AG08396 (cell line): ENCODE data around the gene ZNF436.

Experiments
- DNase-seq: peaks from one replicate; pipeline ENCODE4 v3.0.0; 2012; ENCODE audit warnings: low spot score, mixed read lengths

ZNF436 gene

DNA sequence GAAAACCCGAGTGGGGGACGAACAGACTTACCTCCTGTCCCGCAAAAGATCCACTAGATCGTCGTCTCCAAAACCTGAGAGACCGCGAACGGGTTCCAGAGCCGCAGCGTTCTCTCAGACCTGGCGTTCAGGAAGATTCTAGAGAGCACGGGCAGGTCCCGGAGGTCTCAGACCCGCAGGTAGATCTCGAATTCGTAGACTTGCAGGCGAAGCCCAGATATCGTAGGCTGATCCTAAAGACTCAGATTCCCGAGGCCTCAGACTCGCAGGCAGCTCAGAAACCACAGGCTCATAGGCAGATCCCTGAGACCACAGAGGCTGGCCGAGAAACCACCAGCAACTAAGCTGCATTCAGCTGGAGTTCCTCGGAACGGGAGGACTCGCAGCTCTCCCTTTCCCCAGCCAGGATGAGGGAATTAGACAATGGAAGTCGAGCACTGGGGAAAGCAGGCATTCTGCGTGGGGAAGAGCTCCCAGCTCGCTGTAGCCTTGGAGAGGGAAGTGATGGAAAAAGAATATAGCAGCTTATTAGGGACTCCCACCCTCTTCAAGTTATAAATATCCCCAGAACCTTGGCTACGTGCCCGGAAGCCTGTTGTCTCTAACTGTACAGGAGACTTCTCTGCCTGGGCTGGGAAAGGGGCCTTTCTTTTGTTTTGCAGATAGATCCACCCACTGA lies at the start of gene ZNF436:
Gene ZNF436, minus strand, starts transcription at position 502 of the 679 bp plus-strand sequence. CDS start 1,831 bp downstream, outside the sequence.
- DNase-seq: peak; percentile 62

- DNase-seq: no peak
Observed at GRCh38 chr1:23419180-23419579, 49.5 kb upstream of the ZNF436 start.

- DNase-seq: no peak
Observed at GRCh38 chr1:23417570-23417969, 47.9 kb upstream of the ZNF436 start.

DNA sequence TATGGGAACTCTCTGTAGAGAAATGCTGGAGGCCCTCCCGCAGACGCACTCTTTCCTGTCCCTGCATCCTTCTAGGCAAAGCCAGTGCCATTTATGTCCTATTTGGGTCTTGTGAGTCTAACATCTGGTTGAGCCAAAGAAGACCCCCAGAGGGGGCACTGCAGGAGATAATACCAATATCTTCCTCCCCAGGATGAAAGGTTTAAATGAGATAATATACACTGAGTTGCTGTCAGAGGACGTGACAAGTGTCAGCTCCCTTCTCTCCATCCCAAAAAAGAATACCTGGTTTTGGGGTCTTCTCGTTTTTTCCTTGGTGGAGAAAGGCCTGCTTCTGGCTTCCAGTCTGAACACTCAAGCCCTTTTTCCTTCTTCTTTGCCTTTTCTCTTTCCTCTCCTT lies 47.3 kb upstream of the ZNF436 start:
- no peak for DNase-seq

DNA sequence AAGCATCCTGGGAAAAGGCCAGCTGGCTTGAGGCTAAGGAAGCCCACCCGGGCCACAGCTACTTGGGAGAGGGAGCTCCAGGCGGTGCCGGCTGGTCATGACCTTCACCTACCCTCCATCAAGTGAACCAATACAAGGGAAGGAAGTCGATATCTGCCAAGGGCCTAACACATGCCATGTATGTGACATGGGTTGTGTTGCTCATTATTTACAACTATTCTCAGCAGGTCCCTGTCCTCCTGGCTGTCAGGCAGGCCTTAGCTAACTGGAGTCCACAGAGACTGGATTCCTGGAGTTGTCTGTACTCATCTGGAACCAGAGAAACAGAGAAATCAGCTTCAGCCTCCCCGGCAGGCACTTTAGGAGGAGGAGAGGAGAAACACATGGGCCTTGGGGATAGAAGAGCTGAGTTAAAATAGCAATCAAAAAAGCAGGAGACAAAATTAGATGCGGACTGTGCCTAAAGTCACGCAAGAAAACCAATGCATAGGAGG lies 39.2 kb upstream of the ZNF436 start:
- DNase-seq: no peak

DNA sequence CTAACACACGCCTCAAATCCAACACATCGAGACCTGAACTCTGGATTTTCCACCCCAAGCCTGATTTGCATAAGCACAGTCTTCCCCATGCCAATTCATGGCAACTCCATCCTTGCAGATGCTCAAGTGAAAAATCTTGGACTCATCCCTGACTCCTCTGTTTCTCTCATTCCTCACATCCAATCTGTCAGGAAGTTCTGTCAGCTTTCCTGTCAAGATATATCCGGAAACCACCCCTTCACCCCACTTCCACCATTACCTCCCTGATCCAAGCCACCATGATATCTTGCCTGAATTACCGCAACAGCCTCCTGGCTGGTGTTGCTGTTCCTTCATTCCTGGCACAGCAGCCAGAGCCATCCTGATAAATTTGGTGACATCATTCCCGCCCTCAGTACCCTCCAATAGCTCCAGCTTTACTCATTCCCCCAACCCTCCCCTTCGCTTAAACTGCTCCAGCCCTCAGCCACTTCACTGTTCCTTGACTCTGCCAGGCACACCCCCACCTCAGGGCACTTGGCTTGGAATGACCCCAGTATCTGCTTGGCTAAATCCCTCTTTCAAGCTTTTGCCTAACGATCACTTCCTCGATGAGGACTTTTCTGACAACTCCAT lies 37.5 kb upstream of the ZNF436 start:
- DNase-seq: no peak

- no peak for DNase-seq
Observed at GRCh38 chr1:23405946-23406345, 36.3 kb upstream of the ZNF436 start.

- peak; percentile 89 for DNase-seq
Observed at GRCh38 chr1:23403735-23404486, 34.3 kb upstream of the ZNF436 start.

GRCh38 chr1:23403355-23403734 lies 33.7 kb upstream of the ZNF436 start:
- no peak for DNase-seq

- DNase-seq: peak; percentile 81
Observed at GRCh38 chr1:23403038-23403336, 33.4 kb upstream of the ZNF436 start.

DNA sequence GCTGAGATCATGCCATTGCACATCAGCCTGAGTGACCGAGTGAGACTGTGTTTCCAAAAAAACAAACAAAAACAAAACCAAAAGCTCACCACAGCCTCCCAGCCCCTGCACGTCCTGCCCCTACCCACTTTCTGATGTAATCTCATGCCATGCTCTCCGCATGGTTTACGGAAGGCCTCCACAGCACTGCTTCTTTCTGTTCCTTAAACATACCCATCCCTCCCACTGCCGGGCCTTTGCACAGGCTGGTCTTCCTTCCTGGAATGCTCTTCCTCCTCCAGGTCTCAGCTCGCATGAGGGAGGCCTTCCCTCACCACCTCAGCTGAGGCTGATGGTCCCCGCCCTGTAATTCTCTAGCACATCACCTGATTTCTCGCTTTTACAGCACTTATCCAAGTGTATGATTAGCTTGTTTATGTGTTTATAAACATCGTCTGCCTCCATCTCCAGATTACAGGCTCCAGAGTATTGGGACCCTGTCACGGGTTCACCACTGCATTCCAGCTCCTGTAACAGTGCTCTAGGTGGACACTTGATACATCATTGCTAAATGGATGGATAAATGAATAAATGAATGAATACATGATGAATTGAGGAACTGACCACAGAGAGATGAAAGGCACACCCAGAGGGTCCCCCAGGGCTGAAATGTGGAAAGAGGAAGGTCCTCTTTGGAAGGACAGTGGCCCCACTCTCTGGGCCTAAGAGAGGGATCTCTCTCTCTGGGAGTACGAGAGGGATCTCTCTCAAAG lies 32.8 kb upstream of the ZNF436 start:
- no peak for DNase-seq

GRCh38 chr1:23401313-23401712 lies 31.7 kb upstream of the ZNF436 start:
- no peak for DNase-seq

DNA sequence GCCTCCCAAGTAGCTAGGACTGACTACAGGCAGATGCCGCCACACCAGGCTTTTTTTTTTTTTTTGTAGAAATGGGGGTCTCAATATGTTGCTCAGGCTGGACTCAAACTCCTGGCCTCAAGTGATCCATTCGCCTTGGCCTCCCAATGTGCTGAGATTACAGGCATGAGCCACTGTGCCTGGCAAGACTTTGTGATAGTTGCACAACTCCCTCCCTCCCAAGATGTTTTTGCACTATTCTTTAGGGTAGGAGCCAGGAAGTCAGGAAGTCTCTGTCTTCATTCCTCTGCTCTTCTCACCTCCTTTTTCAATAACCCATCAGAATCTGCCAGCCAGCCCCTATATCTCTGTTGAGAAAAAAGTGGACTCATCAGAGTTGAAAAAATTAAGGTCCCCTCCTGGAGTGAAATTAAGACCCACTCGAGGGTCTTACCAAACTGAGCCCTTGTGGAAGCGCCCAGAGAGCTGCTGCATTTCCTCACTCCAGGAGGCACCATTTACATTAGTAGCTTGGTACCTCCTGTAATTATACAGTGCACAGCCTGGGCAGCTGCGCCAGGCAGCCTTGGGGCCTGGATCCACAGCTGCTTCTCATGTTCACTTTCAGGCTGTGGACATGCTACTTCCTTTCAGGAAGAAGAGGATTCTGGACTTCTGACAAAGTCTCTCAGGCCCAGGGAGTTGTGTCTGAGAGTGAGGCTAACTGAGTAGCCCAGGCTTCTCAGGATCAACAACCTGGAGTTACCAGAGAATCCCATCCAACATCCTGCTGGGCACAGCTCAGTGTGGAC lies 30.9 kb upstream of the ZNF436 start:
- no peak for DNase-seq

DNA sequence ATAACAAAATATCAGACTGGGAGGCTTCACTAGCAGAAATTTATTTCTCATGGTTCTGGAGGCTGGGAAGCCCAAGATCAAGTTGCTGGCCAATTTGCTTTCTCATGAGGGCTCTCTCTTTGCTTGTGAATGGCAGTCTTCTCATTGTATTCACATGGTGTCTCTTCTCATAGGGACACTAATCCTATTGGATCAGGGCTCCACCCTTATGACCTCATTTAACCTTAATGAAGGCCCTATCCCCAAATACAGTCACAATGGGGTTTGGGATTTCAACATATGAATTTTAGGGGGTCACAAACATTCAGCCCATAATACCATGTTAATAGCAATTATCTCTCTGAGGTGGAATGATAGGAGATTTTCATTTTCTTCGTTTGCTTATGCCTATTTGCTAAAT lies 29.6 kb upstream of the ZNF436 start:
- DNase-seq: no peak

- no peak for DNase-seq
Observed at GRCh38 chr1:23397908-23398307, 28.3 kb upstream of the ZNF436 start.

DNA sequence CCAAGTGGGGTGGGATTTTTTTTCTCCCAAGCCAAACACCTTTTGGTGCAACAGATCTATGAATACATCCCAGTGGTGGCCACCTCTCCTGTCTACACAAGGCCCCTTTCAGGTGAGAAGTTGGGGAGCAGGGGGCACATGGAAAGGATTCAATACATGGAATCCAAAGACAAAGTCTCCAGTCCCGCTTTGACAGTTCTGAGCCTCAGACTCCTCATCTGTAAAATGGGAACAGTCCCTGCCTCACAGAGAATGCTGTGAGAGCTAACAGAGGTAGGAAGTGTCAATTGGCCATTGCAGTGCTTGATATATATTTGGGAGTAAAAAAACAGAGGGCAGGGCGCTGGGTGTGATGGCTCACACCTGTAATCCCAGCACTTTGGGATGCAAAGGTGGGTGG lies 26.7 kb upstream of the ZNF436 start:
- no peak for DNase-seq

GRCh38 chr1:23395849-23396248 lies 26.2 kb upstream of the ZNF436 start:
- DNase-seq: no peak

DNA sequence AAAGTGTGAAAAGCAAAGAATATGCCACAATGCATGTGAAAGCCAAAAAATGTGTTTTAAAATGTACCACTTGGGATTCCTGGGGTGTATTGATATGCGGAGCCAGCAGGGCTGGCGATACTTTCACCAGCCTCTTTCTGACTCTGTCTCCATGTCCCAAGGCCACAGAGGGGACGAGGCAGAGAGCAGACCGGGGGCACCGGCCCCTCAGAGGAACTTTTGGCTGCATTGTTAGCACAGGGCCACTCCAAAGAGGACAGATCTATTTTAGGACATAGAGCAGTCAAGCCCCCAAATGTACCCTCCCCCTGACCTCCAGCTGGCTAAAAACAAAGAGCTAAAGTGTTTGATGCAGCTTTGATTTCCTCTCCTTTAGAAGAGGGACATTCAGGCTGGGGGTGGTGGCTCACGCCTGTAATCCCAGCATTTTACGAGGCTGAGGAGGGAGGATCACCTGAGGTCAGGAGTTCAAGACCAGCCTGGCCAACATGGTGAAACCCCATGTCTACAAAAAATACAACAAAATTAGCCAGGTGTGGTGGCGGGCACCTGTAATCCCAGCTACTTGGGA lies 25.6 kb upstream of the ZNF436 start:
- DNase-seq: no peak

- peak; percentile 82 for DNase-seq
Observed at GRCh38 chr1:23394684-23395083, 25.0 kb upstream of the ZNF436 start.

DNA sequence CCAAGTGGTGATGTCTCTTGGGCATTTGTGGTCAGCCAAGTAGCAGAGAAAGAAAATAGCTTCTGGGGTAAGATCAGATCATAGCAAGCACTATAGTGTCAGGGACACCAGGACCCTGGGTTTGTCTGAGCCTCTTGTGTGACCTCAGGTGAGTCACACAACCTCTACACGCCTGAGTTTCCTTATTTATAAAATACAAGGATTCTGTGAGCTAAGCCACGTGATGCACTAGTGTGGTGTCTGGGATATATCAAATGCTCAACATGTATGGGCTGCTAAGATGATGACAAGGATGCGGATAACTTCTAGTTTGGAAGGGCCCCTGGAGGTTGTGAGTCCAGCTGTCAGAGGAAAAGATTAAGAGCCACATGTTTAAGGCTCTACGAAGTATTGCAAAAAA lies 24.5 kb upstream of the ZNF436 start:
- peak; percentile 59 for DNase-seq

GRCh38 chr1:23393706-23394105 lies 24.1 kb upstream of the ZNF436 start:
- no peak for DNase-seq
